Progenitor cell of endocrine pancreas (in vitro differentiated cells): Measurements from ENCODE around the gene CYBA. TPM values are rescaled to one million over a fixed set of nuclear protein-coding genes. Genes with fewer than 3 reads are reported as not detected.

ENCODE experiments used
- DNase-seq: peaks from one replicate; pipeline ENCODE4 v3.0.0; 2021; ENCODE audit warnings: low spot score; ENCODE audit not compliant: unreplicated experiment
- H3K27ac Mint-ChIP-seq: 2 replicates; pipeline ENCODE4 v1.8.0; 2021; ENCODE audit warnings: mild to moderate bottlenecking, moderate library complexity, mixed read lengths
- H3K27me3 Mint-ChIP-seq: 2 replicates; pipeline ENCODE4 v1.8.0; 2021; ENCODE audit warnings: mixed read lengths
- H3K36me3 Mint-ChIP-seq: 2 replicates; pipeline ENCODE4 v1.8.0; 2022; ENCODE audit warnings: mixed read lengths; ENCODE audit not compliant: insufficient read depth
- H3K4me1 Mint-ChIP-seq: 2 replicates; pipeline ENCODE4 v1.8.0; 2021; ENCODE audit warnings: low read depth, mixed read lengths
- H3K4me3 Mint-ChIP-seq: 2 replicates; pipeline ENCODE4 v1.8.0; 2021; ENCODE audit warnings: low read depth, mild to moderate bottlenecking, moderate library complexity, mixed read lengths
- H3K9me3 Mint-ChIP-seq: 2 replicates; pipeline ENCODE4 v1.8.0; 2021; ENCODE audit warnings: low read depth, mixed read lengths
- CTCF ChIP-seq: fragments of 200-600 bp; sonication (generic); IDR thresholded peaks from one replicate; pipeline ENCODE4 v1.5.0; 2021; ENCODE audit warnings: antibody characterized with exemption, mild to moderate bottlenecking; ENCODE audit not compliant: unreplicated experiment
- total RNA-seq: library from RNA; stranded (reverse); gene quantifications from 2 replicates; pipeline ENCODE4 v1.2.1, GENCODE V29; 2021

Gene CYBA
- total RNA-seq, 1 donor from 2014 or later, result 111 TPM

GRCh38 chr16:88626646-88627045 is 24.2 kb downstream of the CYBA start:
- no peak for DNase-seq
- Mint-ChIP-seq H3K27me3 (no peaks in the 10 kb centered on the region), H3K36me3 (peaks cover 14% of the 10 kb centered on the region), H3K4me3 (no peak overlapping the region), H3K27ac (no peak overlapping the region), H3K4me1 (no peaks in the 10 kb centered on the region), H3K9me3 (no peaks in the 10 kb centered on the region)
- TF ChIP-seq CTCF, result no peak

GRCh38 chr16:88624977-88625576 is 25.8 kb downstream of the CYBA start:
- no peak for TF ChIP-seq CTCF
- Mint-ChIP-seq H3K9me3 (no peaks in the 10 kb centered on the region), H3K27ac (no peak overlapping the region), H3K4me1 (no peaks in the 10 kb centered on the region), H3K27me3 (no peaks in the 10 kb centered on the region), H3K36me3 (peaks cover 11% of the 10 kb centered on the region), H3K4me3 (no peak overlapping the region)
- no peak for DNase-seq

GRCh38 chr16:88624481-88624880 is 26.4 kb downstream of the CYBA start:
- no peaks in the 10 kb centered on the region for H3K27me3 Mint-ChIP-seq
- no peak overlapping the region for H3K27ac Mint-ChIP-seq
- H3K36me3 Mint-ChIP-seq, result peaks cover 11% of the 10 kb centered on the region

GRCh38 chr16:88623858-88624257 is 27.0 kb downstream of the CYBA start:
- no peak for DNase-seq
- Mint-ChIP-seq H3K9me3 (no peaks in the 10 kb centered on the region), H3K4me1 (peaks cover 4% of the 10 kb centered on the region), H3K27ac (no peak overlapping the region), H3K4me3 (no peak overlapping the region), H3K36me3 (peaks cover 13% of the 10 kb centered on the region), H3K27me3 (no peaks in the 10 kb centered on the region)
- no peak for TF ChIP-seq CTCF

More at GRCh38 chr16:88624481-88624880, 26.4 kb downstream of the CYBA start:
- TF ChIP-seq CTCF, result no peak
- no peak for DNase-seq
- H3K4me3 Mint-ChIP-seq, result no peak overlapping the region
- no peaks in the 10 kb centered on the region for H3K4me1 Mint-ChIP-seq
- no peaks in the 10 kb centered on the region for H3K9me3 Mint-ChIP-seq

GRCh38 chr16:88622866-88623265 is 28.0 kb downstream of the CYBA start:
- Mint-ChIP-seq H3K4me1 (peaks cover 14% of the 10 kb centered on the region), H3K9me3 (no peaks in the 10 kb centered on the region), H3K4me3 (no peak overlapping the region)

More at GRCh38 chr16:88622866-88623265, 28.0 kb downstream of the CYBA start:
- DNase-seq, result no peak
- Mint-ChIP-seq H3K36me3 (peaks cover 13% of the 10 kb centered on the region), H3K27ac (no peak overlapping the region), H3K27me3 (no peaks in the 10 kb centered on the region)
- no peak for TF ChIP-seq CTCF
